ENCODE results near the gene ZNRF1. TPM values are rescaled to one million over a fixed set of nuclear protein-coding genes. Genes with fewer than 3 reads are reported as not detected.
A peak's percentile ranks its signal among the peaks of the same experiment; 100 is the strongest.

ZNRF1 gene
- polyA plus RNA-seq, 1 experiment: 24.1 TPM

- TF ChIP-seq CTCF (IDR thresholded peaks at IDR 0.05; ENCODE audit: insufficient read depth, low read depth, low read length): no peak
- POLR2A ChIA-PET: no interaction called here
Measured at GRCh38 chr16:74954763-74955162, 44.1 kb upstream of the ZNRF1 start.

GRCh38 chr16:74973304-74973703 is 25.5 kb upstream of the ZNRF1 start:
- H3K27me3 ChIP-seq (ENCODE audit: control insufficient read depth, insufficient read depth, low read length): no peaks in the 10 kb centered on the region
- ChIA-PET CTCF (no interaction called here), POLR2A (no interaction called here)
- no peak for TF ChIP-seq CTCF (IDR thresholded peaks at IDR 0.05; ENCODE audit: insufficient read depth, low read depth, low read length)
- no peak for DNase-seq (ENCODE audit: low read depth)
- H3K4me3 ChIP-seq (ENCODE audit: low read depth, low read length): no peak overlapping the region
- no peaks in the 10 kb centered on the region for H3K36me3 ChIP-seq (ENCODE audit: control insufficient read depth, insufficient read depth, low read length)

More at GRCh38 chr16:74954763-74955162, 44.1 kb upstream of the ZNRF1 start:
- Histone ChIP-seq H3K27me3 (ENCODE audit: control insufficient read depth, insufficient read depth, low read length) (no peaks in the 10 kb centered on the region), H3K36me3 (ENCODE audit: control insufficient read depth, insufficient read depth, low read length) (peaks cover 14% of the 10 kb centered on the region), H3K4me3 (ENCODE audit: low read depth, low read length) (no peak overlapping the region)
- CTCF ChIA-PET: no interaction called here
- no peak for DNase-seq (ENCODE audit: low read depth)

DNA sequence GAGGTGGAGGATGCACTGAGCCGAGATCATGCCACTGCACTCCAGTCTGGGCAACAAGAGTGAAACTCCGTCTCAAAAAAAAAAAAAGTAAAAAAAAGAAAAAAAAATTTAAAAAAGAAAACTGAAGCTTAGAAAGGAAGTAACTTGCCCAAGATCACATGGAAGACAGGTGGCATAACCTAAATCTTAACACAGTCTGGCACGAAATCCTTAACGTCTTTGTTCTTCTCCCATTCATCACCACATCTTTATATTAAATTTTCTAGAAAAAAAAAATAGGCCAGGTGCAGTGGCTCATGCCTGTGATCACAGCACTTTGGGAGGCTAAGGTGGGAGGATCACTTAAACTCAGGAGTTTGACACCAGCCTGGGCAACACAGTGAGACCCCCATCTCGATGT is 23.2 kb upstream of the ZNRF1 start:
- ChIA-PET CTCF (no interaction called here), POLR2A (no interaction called here)
- Histone ChIP-seq H3K36me3 (ENCODE audit: control insufficient read depth, insufficient read depth, low read length) (no peaks in the 10 kb centered on the region), H3K4me3 (ENCODE audit: low read depth, low read length) (no peak overlapping the region), H3K27me3 (ENCODE audit: control insufficient read depth, insufficient read depth, low read length) (no peaks in the 10 kb centered on the region)
- DNase-seq (ENCODE audit: low read depth): no peak
- TF ChIP-seq CTCF (IDR thresholded peaks at IDR 0.05; ENCODE audit: insufficient read depth, low read depth, low read length): no peak

GRCh38 chr16:74982256-74982655 is 16.6 kb upstream of the ZNRF1 start:
- H3K27me3 ChIP-seq (ENCODE audit: control insufficient read depth, insufficient read depth, low read length): no peaks in the 10 kb centered on the region
- ChIA-PET CTCF (no interaction called here), POLR2A (no interaction called here)
- H3K4me3 ChIP-seq (ENCODE audit: low read depth, low read length): no peak overlapping the region
- TF ChIP-seq CTCF (IDR thresholded peaks at IDR 0.05; ENCODE audit: insufficient read depth, low read depth, low read length): no peak
- DNase-seq (ENCODE audit: low read depth): no peak
- no peaks in the 10 kb centered on the region for H3K36me3 ChIP-seq (ENCODE audit: control insufficient read depth, insufficient read depth, low read length)

- Histone ChIP-seq H3K27me3 (ENCODE audit: control insufficient read depth, insufficient read depth, low read length) (no peaks in the 10 kb centered on the region), H3K36me3 (ENCODE audit: control insufficient read depth, insufficient read depth, low read length) (no peaks in the 10 kb centered on the region), H3K4me3 (ENCODE audit: low read depth, low read length) (peak overlapping the region; percentile 94)
- POLR2A ChIA-PET: no interaction called here
- DNase-seq (ENCODE audit: low read depth): no peak
- CTCF ChIA-PET: interaction anchor here (3.6 kb wide), 1 partner anchor 127 kb away, joined by 23 read pairs; no protein-coding TSS in a partner anchor
- TF ChIP-seq CTCF (IDR thresholded peaks at IDR 0.05; ENCODE audit: insufficient read depth, low read depth, low read length): no peak
Measured at GRCh38 chr16:74984194-74984528, 14.7 kb upstream of the ZNRF1 start.
